Measurements from ENCODE around the gene LCE6A.

The LCE6A gene

DNA sequence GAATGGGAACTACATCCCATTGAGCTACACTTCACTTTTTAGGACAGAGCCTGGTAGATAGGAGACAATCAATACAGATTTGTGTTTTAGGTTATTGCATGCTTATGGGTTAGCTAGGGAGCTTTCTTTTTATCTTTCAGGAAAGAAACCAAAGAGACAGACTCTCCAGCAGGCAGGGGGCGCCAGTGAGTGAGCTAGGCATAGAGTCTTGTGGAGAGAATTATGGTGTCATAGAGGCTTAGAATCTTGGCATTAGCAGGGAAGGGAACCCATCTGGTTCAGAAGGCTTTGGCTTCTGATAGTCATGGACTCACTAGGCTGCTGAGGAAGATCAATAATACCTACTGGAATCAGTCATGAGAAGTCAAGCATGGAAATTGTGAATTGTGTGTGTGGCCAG is 35.4 kb downstream of the LCE6A start, which contains the start of gene SMCP:
TSS of gene SMCP (plus strand) at position 281 of the 400 bp plus-strand sequence. CDS start 6,101 bp downstream, outside the sequence.
- DNase-seq, result no peak

DNA sequence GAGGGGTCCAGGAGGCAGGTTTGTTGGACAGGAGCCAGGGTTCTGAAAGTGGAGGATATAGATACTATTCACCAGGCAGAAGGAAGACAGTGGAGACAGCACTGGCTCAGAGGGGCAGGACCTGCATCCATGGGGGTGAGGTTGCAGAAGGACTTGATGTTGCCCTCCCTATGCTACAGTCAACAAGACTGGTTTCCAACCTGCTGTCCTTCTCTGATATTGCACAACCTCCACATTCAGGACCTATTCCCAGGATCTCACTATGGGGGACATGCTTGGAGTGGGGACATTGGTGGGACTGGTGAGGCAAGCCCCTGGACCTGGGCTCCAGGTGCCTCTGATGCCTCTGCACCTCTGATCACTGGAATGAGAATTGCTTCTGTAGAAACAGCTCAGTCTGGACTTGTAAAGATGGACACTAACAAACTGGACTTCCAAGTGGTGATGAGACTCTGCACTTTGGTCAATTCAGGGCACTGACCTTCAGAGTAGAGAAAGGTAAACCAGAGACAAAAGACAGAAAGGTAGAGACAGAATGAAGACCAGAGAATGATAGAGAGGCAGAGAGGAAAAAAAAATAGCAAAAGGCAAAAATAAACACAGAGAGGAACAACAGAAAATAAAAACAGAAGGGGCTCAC is 37.0 kb downstream of the LCE6A start:
- no peak for DNase-seq

DNA sequence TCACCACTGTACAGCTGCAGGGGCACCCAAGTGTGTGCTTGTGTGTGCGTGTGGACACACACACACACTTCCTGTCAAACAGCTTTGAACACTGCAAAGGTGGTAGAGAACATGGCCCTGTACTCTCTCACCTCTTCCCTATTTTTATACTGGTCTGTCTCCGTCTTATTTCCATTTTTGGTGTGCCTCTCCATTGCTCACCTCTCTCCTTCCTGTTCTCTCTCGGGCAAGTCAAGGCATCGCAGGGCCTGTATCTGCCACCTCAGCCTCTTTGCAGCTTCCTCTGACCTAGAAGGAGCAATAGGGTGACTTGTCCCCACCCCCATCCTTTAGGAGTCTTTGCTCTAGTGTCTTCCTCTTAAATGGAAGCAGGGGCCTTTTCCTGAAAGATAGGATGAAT is 37.7 kb downstream of the LCE6A start:
- no peak for DNase-seq

DNA sequence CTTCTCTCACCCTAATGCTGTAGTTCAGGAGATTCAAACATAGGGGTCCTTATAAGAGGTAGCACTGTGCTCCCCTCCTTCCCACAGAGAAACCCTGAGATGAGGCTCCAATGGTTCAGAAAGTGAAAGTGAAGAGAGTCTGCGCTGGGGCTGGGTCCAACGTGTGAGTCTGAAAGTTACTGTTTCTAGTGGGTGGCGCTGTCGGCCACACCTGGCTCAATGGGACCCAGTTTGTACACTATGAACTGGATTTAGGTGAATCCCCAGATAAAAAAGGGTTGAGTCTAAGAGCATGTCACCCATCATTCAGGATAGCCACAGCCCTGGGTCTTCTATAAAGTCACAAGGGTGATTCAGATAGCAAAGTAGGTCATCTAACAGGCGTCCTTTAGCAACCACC is 38.3 kb downstream of the LCE6A start:
- DNase-seq, result no peak

DNA sequence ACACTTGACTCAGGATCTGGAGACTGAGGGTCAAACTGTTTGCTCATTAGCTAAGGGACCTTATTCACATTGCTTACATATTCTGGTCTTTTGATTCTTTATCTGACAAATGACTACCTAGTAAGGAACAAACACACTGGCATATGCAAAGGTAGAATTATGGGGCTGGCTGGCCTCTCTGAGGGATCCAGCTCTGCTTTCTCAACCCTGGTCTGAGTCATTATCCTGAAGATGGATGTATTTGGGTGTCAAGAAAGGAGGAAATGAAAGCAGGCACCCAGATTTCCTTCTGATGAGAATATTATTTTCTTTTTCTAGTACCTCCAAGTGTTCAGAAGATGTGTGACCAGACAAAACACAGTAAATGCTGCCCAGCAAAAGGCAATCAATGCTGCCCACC is 41.4 kb downstream of the LCE6A start:
- DNase-seq, result no peak

DNA sequence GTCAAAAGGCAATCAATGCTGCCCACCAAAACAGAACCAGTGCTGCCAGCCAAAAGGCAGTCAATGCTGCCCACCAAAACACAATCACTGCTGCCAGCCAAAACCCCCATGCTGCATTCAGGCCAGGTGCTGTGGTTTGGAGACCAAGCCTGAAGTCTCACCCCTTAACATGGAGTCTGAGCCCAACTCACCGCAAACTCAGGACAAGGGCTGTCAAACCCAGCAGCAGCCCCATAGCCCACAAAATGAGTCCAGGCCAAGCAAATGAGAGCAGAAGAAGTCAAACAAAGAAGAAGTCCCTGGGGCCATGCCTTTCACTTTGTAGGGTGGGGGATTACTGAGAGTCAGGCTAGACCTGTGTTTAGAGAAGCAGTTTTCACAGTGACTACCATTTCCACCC is 41.9 kb downstream of the LCE6A start:
- DNase-seq, result no peak

DNA sequence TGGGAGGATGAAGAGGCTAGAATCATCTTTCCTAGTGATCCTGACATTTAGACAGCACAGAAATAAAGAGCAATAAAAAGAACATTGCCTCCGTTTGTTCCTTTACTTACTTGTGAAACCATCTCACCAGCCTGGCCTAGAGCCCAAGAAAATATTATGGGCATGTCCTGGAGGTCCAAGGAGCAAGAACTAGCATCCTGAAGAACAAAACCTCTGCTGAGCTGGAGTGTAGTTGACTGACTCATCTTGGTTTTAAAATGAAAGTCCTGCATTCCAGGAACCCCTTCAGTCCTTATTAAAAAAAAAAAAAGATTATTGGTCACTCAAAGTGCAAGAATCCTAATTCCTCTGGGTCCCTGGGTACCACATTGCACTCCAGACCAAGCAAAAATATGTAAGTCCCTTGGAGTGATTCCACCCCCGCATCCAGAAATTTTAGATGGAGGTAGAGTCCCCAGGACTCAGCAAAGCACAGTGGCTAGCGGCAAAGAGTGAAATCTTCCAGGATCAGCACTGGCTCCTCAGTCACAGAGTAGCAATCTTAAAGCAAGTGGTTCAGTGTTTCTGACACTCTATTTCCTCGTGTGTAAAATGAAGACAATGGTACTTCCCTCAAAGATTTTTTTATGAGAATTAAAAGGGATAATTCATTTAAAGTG is 42.4 kb downstream of the LCE6A start:
- no peak for DNase-seq

DNA sequence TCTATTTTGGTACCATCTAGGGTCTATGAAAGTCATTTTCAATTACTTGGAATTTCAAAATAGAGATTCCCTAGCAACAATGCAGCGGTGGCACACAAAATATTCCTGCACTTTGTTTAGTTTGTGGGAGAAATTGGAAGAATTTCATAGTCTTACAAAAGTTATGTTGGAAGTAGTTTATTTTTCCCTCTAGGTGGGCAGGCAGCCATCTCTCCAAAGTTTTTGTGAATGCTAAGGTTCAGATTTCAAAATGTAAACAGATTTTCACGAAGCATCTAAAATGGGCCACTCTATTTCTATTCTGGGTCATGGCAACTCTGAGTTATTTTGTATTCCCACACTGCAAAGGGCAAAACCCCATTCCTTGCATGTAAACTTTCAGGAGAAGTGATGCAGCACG is 43.4 kb downstream of the LCE6A start:
- DNase-seq, result no peak

DNA sequence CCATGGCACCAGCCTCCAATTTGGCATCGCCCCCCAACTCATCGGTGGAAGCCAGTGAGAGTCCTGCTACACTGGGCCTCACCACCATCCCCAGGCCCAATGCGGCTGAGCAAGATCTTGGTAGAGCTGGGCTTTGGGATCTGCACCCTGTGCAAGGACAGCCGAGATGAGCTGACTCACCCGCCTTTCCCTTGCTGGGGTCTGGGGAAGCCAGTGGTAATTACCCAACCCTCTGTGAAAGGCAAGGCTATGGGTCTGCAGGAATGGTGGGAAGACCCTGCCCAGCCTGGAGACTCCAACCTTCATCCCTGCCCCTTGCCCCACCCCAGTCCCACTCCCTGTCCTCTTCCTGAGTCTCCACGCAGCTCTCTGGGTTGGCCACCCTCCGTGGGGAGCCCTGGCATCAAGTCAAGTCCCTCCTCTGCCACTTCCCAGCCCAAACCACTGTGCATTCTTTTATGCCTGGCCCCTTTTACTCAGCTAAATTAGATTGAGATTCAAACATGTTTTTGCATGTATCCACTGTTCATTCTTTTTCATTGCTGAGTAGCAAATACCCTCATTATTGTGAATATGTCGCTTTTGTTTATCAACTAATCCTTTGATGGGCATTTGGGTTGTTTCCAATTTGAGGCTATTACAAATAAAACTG is 44.2 kb downstream of the LCE6A start:
- no peak for DNase-seq

DNA sequence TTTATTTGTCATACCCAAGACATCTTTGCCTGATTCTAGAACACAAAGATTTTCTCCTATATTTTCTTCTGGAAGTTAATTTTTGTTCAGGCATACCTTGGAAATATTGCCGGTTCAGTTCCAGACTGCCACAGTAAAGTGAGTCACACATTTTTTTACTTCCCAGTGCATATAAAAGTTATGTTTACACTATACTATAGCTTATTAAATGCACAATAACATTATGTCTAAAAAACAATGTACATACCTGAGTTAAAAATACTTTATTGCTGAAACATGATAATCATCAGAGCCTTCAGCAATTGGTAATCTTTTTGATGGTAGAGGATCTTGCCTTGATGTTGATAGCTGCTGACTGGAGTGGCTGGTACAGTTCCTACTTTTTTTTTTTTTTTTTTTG is 45.5 kb downstream of the LCE6A start:
- no peak for DNase-seq

Measured in activated effector memory CD4-positive, alpha-beta T cell treated with anti-CD3 and anti-CD28 coated beads, Interleukin-2, amount 50 U/mL, for 16 hours (primary cell).